ENCODE measurements around the gene RPS6KA5. TPM values are rescaled to one million over a fixed set of nuclear protein-coding genes. Genes with fewer than 3 reads are reported as not detected.

Gene RPS6KA5
- total RNA-seq, 2 donors from 2014 or later: 5.3 to 9.6 TPM

- Histone ChIP-seq H3K36me3 (no peaks in the 10 kb centered on the region), H3K27ac (no peak overlapping the region), H3K27me3 (no peaks in the 10 kb centered on the region), H3K9me3 (peaks cover 0 to 6% of the 10 kb centered on the region in 2 donors), H3K4me3 (no peak overlapping the region), H3K4me1 (no peaks in the 10 kb centered on the region)
- no peak for TF ChIP-seq CTCF (IDR thresholded peaks at IDR 0.05)
- no peak for DNase-seq (ENCODE audit: low spot score)
Observed at GRCh38 chr14:90883782-90884181, 176.7 kb downstream of the RPS6KA5 start.

- no peaks in the 10 kb centered on the region for H3K4me1 ChIP-seq
- H3K36me3 ChIP-seq: no peaks in the 10 kb centered on the region
- DNase-seq (ENCODE audit: low spot score): no peak
- TF ChIP-seq CTCF (IDR thresholded peaks at IDR 0.05): no peak
- peaks cover 0 to 6% of the 10 kb centered on the region in 2 donors for H3K9me3 ChIP-seq
- H3K27me3 ChIP-seq: no peaks in the 10 kb centered on the region
- H3K4me3 ChIP-seq: no peak overlapping the region
- no peak overlapping the region for H3K27ac ChIP-seq
Observed at GRCh38 chr14:90883197-90883596, 177.2 kb downstream of the RPS6KA5 start.

- H3K36me3 ChIP-seq: no peaks in the 10 kb centered on the region
Observed at GRCh38 chr14:90880282-90880681, 180.2 kb downstream of the RPS6KA5 start.

GRCh38 chr14:90874599-90874998, 185.8 kb downstream of the RPS6KA5 start:
- TF ChIP-seq CTCF (IDR thresholded peaks at IDR 0.05): no peak
- Histone ChIP-seq H3K4me1 (peaks cover 0 to 31% of the 10 kb centered on the region in 2 donors), H3K9me3 (no peaks in the 10 kb centered on the region), H3K27me3 (no peaks in the 10 kb centered on the region), H3K27ac (no peak overlapping the region), H3K4me3 (no peak overlapping the region), H3K36me3 (no peaks in the 10 kb centered on the region)
- no peak for DNase-seq (ENCODE audit: low spot score)

More at GRCh38 chr14:90880282-90880681, 180.2 kb downstream of the RPS6KA5 start:
- Histone ChIP-seq H3K4me1 (no peaks in the 10 kb centered on the region), H3K27me3 (no peaks in the 10 kb centered on the region), H3K27ac (no peak overlapping the region), H3K9me3 (peaks cover 0 to 6% of the 10 kb centered on the region in 2 donors), H3K4me3 (no peak overlapping the region)
- TF ChIP-seq CTCF (IDR thresholded peaks at IDR 0.05): no peak
- no peak for DNase-seq (ENCODE audit: low spot score)

- TF ChIP-seq CTCF (IDR thresholded peaks at IDR 0.05): no peak
- Histone ChIP-seq H3K4me3 (no peak overlapping the region), H3K4me1 (peaks cover 0 to 31% of the 10 kb centered on the region in 2 donors), H3K27me3 (no peaks in the 10 kb centered on the region), H3K9me3 (no peaks in the 10 kb centered on the region), H3K27ac (no peak overlapping the region), H3K36me3 (no peaks in the 10 kb centered on the region)
- no peak for DNase-seq (ENCODE audit: low spot score)
Observed at GRCh38 chr14:90871605-90872233, 188.7 kb downstream of the RPS6KA5 start.
